Endothelial cell (in vitro differentiated cells): ENCODE results near the gene CRAT. TPM values are rescaled to one million over a fixed set of nuclear protein-coding genes. Genes with fewer than 3 reads are reported as not detected.

ENCODE experiments used
- DNase-seq: peaks from one replicate; pipeline ENCODE4 v3.0.0; 2021; ENCODE audit warnings: low spot score
- H3K27ac Mint-ChIP-seq: one replicate; pipeline ENCODE4 v1.8.0; 2021; ENCODE audit warnings: mixed read lengths, inconsistent platforms; ENCODE audit not compliant: unreplicated experiment
- H3K27me3 Mint-ChIP-seq: one replicate; pipeline ENCODE4 v1.8.0; 2021; ENCODE audit warnings: mild to moderate bottlenecking, moderate library complexity, mixed read lengths, inconsistent platforms; ENCODE audit not compliant: unreplicated experiment
- H3K36me3 Mint-ChIP-seq: one replicate; pipeline ENCODE4 v1.8.0; 2021; ENCODE audit warnings: mild to moderate bottlenecking, low read depth, mixed read lengths, inconsistent platforms; ENCODE audit not compliant: unreplicated experiment
- H3K4me1 Mint-ChIP-seq: one replicate; pipeline ENCODE4 v1.8.0; 2021; ENCODE audit warnings: mild to moderate bottlenecking, mixed read lengths, inconsistent platforms; ENCODE audit not compliant: unreplicated experiment
- H3K4me3 Mint-ChIP-seq: one replicate; pipeline ENCODE4 v1.8.0; 2021; ENCODE audit warnings: mild to moderate bottlenecking, mixed read lengths, inconsistent platforms; ENCODE audit not compliant: unreplicated experiment
- H3K9me3 Mint-ChIP-seq: one replicate; pipeline ENCODE4 v1.8.0; 2021; ENCODE audit warnings: mixed read lengths, inconsistent platforms; ENCODE audit not compliant: unreplicated experiment
- CTCF ChIP-seq: fragments of 200-600 bp; sonication (generic); IDR thresholded peaks from one replicate; pipeline ENCODE4 v1.5.0; 2021; ENCODE audit warnings: antibody characterized with exemption; ENCODE audit not compliant: unreplicated experiment
- total RNA-seq: library from RNA; stranded (reverse); fragmentation: NEBNext Ultra II Directional; extraction: Animal tissue kit (Norgen Biotek cat#: 25700); gene quantifications from one replicate; pipeline ENCODE4 v1.2.1, GENCODE V29; 2021; ENCODE audit not compliant: unreplicated experiment

The CRAT gene
- total RNA-seq, 1 donor from 2014 or later, result 42.9 TPM

DNA sequence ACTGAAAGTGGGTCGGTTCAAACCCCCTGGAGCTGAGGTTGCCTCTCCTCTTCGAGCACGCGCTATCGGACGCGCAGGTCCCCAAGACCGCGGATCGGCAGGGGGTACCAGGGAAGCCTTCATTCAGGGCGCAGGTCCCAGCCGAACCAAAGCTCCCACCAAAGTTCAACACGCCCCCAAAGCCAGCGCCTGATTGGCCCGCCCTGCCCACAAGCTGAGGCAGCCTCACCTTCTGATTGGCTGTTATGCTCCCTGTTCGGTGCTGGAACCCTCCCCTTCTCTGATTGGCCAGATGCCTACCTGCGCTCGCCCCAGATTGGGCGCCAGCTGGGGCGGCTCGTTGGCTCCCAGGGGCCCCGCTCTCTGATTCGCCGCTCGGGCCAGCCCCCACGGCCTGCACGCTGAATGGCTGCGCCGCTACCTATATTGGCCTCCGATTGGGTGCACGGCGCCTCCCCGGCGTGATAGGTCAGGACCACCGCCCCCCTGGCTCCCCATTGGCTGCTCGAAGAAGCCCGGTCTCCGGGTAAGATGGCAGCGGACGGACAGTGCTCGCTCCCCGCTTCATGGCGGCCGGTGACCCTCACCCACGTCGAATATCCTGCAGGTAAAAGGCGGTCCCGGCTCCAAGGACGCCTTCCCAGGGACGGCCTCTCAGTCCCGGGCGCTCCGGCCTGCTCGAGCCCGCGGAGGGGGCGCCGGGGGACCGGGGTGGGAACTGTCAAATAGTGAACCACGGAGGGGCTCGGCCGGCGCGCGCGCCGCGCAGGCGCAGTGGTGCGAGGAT lies 29.8 kb downstream of the CRAT start, which contains the start of gene DOLPP1:
Gene DOLPP1, plus strand, starts transcription at position 511 of the 787 bp plus-strand sequence. Its CDS starts 21 bp downstream, at position 532.
- H3K9me3 Mint-ChIP-seq, result no peaks in the 10 kb centered on the region
- no peak within 1 kb of the TSS for H3K27ac Mint-ChIP-seq
- peak; percentile 98 for DNase-seq
- peaks cover 5% of the 10 kb centered on the region for H3K36me3 Mint-ChIP-seq
- no peak for TF ChIP-seq CTCF
- peaks cover 7% of the 10 kb centered on the region for H3K27me3 Mint-ChIP-seq
- H3K4me3 Mint-ChIP-seq, result peak within 1 kb of the TSS; percentile 92
- H3K4me1 Mint-ChIP-seq, result peaks cover 8% of the 10 kb centered on the region

- peaks cover 8% of the 10 kb centered on the region for H3K4me1 Mint-ChIP-seq
- no peak overlapping the region for H3K27ac Mint-ChIP-seq
- H3K36me3 Mint-ChIP-seq, result peaks cover 5% of the 10 kb centered on the region
- H3K4me3 Mint-ChIP-seq, result peak overlapping the region; percentile 92
- DNase-seq, result no peak
- no peaks in the 10 kb centered on the region for H3K9me3 Mint-ChIP-seq
- peaks cover 7% of the 10 kb centered on the region for H3K27me3 Mint-ChIP-seq
- no peak for TF ChIP-seq CTCF
Measured at GRCh38 chr9:129080298-129080600, 30.3 kb downstream of the CRAT start.

DNA sequence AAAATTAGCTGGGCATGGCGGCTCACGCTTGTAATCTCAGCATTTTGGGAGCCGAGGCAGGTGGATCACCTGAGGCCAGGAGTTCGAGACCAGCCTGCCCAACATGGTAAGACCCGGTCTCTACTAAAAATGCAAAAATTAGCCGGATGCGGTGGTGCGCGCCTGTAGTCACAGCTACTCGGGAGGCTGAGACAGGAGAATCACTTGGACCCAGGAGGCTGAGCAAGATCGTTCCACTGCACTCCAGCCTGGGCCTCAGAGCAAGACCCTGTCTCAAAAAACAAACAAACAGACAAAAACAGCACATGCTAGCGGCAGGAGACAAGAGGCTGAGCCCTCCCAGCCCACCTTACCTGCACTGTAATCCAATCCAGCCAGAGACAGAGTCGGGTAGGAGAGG lies 30.8 kb downstream of the CRAT start:
- Mint-ChIP-seq H3K9me3 (no peaks in the 10 kb centered on the region), H3K36me3 (peaks cover 5% of the 10 kb centered on the region), H3K4me3 (peak overlapping the region; percentile 92), H3K27me3 (peaks cover 7% of the 10 kb centered on the region), H3K27ac (no peak overlapping the region), H3K4me1 (peaks cover 8% of the 10 kb centered on the region)
- no peak for TF ChIP-seq CTCF
- DNase-seq, result no peak

- peaks cover 5% of the 10 kb centered on the region for H3K36me3 Mint-ChIP-seq
- no peak for TF ChIP-seq CTCF
- H3K27me3 Mint-ChIP-seq, result peaks cover 7% of the 10 kb centered on the region
- DNase-seq, result no peak
- H3K4me3 Mint-ChIP-seq, result peak overlapping the region; percentile 62
- H3K27ac Mint-ChIP-seq, result no peak overlapping the region
- H3K9me3 Mint-ChIP-seq, result no peaks in the 10 kb centered on the region
- H3K4me1 Mint-ChIP-seq, result peaks cover 8% of the 10 kb centered on the region
Measured at GRCh38 chr9:129078691-129079503, 31.7 kb downstream of the CRAT start.

- DNase-seq, result no peak
- Mint-ChIP-seq H3K4me1 (peaks cover 8% of the 10 kb centered on the region), H3K36me3 (no peaks in the 10 kb centered on the region), H3K9me3 (no peaks in the 10 kb centered on the region), H3K4me3 (no peak overlapping the region), H3K27ac (peak overlapping the region; percentile 48), H3K27me3 (peaks cover 3% of the 10 kb centered on the region)
- no peak for TF ChIP-seq CTCF
Measured at GRCh38 chr9:129077236-129077635, 33.4 kb downstream of the CRAT start.
